Upper lobe of left lung (tissue), 6 donors: ENCODE results near the gene TOGARAM2. TPM values are rescaled to one million over a fixed set of nuclear protein-coding genes. Genes with fewer than 3 reads are reported as not detected.

ENCODE experiments used
- ATAC-seq, 2 donors: fragments of 200-7000 bp; cut with Tn5 transposase; one replicate each; pipeline ENCODE4 v1.9.1; 2022; ENCODE audit warnings: mild to moderate bottlenecking in 2 of 2, moderate library complexity in 2 of 2; ENCODE audit not compliant: low FRiP score in 2 of 2
- DNase-seq, 2 donors: peaks; one replicate each; pipeline ENCODE4 v3.0.0-alpha.2; 2019 to 2020
- H3K27ac ChIP-seq, 4 donors: fragments of 200-600 bp; sonication (generic); one replicate each; pipeline ENCODE4 v1.5.1; 2016 to 2019
- H3K27me3 ChIP-seq, 4 donors: fragments of 200-600 bp; sonication (generic); one replicate each; pipeline ENCODE4 v1.5.1; 2017 to 2019
- H3K36me3 ChIP-seq, 4 donors: fragments of 200-600 bp; sonication (generic); one replicate each; pipeline ENCODE4 v1.5.1; 2016 to 2019
- H3K4me1 ChIP-seq, 4 donors: fragments of 200-600 bp; sonication (generic); one replicate each; pipeline ENCODE4 v1.5.1; 2018 to 2019
- H3K4me3 ChIP-seq, 4 donors: fragments of 200-600 bp; sonication (generic); one replicate each; pipeline ENCODE4 v1.5.1; 2017 to 2019; ENCODE audit warnings: mild to moderate bottlenecking in 2 of 4, moderate library complexity in 1 of 4
- H3K9me3 ChIP-seq, 4 donors: fragments of 200-600 bp; sonication (generic); one replicate each; pipeline ENCODE4 v1.5.1; 2018 to 2019
- CTCF ChIP-seq, 6 experiments: fragments of 450-650 bp in 4 of 6; fragments of 200-600 bp in 2 of 6; sonication (generic) in 2 of 6; IDR thresholded peaks; one replicate each; pipeline ENCODE4 v1.5.1; 2016 to 2019; ENCODE audit warnings: antibody characterized with exemption in 6 of 6
- EP300 ChIP-seq, 4 donors: sonication (generic); formaldehyde crosslinking; IDR thresholded peaks; one replicate each; pipeline ENCODE4 v1.5.1; 2017; ENCODE audit warnings: antibody characterized with exemption in 4 of 4, control low read depth in 2 of 4
- POLR2A ChIP-seq, 4 donors: fragments of 450-650 bp; IDR thresholded peaks; one replicate each; pipeline ENCODE4 v1.5.1; 2016 to 2017; ENCODE audit warnings: antibody characterized with exemption in 4 of 4, mild to moderate bottlenecking in 2 of 4
- POLR2AphosphoS5 ChIP-seq, 2 donors: sonication (generic); formaldehyde crosslinking; IDR thresholded peaks; one replicate each; pipeline ENCODE4 v1.5.1; 2017; ENCODE audit warnings: antibody characterized with exemption in 2 of 2
- WGBS, 2 donors: methylation state at CpG; one replicate each; pipeline ENCODE4 v1.1.5; 2017 to 2018; 5-methylcytosine and 5-hydroxymethylcytosine counted together
- total RNA-seq, 6 donors: library from RNA; depleted of rRNA in 4 of 6; stranded (reverse); fragments of >200 nt in 4 of 6; gene quantifications; one replicate each; pipeline versions ENCODE4 v1.1.0 to v1.2.1, GENCODE V29; 2016 to 2021
- donor health status: DM: no; HTN: no; CAD: no; lungs with moderate emphysema.
- donor health status: DM: no; HTN: yes; CAD: no; lungs with severe emphysema.

Gene TOGARAM2
- total RNA-seq, 6 donors from 2014 or later: 0.37 to 24.5 (median 10.9) TPM

- no peaks in the 10 kb centered on the region for H3K9me3 ChIP-seq
- peak in 1 of 4 donors; percentile 54 for TF ChIP-seq POLR2A (IDR thresholded peaks at IDR 0.05)
- TF ChIP-seq EP300 (IDR thresholded peaks at IDR 0.05): peak in 3 of 4 donors; percentile 3 to 77 (median 52)
- TF ChIP-seq POLR2AphosphoS5 (IDR thresholded peaks at IDR 0.05): peak; percentile 47 to 81
- TF ChIP-seq CTCF (IDR thresholded peaks at IDR 0.05): no peak
These were observed 28.9 kb upstream of the TOGARAM2 start for GRCh38 chr2:28951910-28952835.

GRCh38 chr2:28952836-28953211 is 28.3 kb upstream of the TOGARAM2 start:
- no peaks in the 10 kb centered on the region for H3K9me3 ChIP-seq
- no peaks in the 10 kb centered on the region for H3K27me3 ChIP-seq
- peaks cover 0 to 17% (median 0%) of the 10 kb centered on the region in 4 donors for H3K36me3 ChIP-seq
- TF ChIP-seq CTCF (IDR thresholded peaks at IDR 0.05) (no peak), POLR2AphosphoS5 (IDR thresholded peaks at IDR 0.05) (no peak), EP300 (IDR thresholded peaks at IDR 0.05) (no peak), POLR2A (IDR thresholded peaks at IDR 0.05) (no peak)
- 42 to 53% methylated on average over 6 of the region's 6 CpGs for WGBS, 2 donors
- DNase-seq: no peak
- H3K4me3 ChIP-seq: no peak overlapping the region
- peak; percentile 16 to 18 for ATAC-seq
- peaks cover 7 to 19% (median 13%) of the 10 kb centered on the region in 4 donors for H3K4me1 ChIP-seq
- H3K27ac ChIP-seq: peak overlapping the region; percentile 8 to 76 (median 58)

More at GRCh38 chr2:28951910-28952835, 28.9 kb upstream of the TOGARAM2 start:
- peak overlapping the region; percentile 47 to 78 (median 70) for H3K27ac ChIP-seq
- H3K27me3 ChIP-seq: no peaks in the 10 kb centered on the region
- H3K4me3 ChIP-seq: no peak overlapping the region
- peaks cover 7 to 19% (median 13%) of the 10 kb centered on the region in 4 donors for H3K4me1 ChIP-seq
- ATAC-seq: peak; percentile 56 to 84
- peak in 1 of 2 donors; percentile 27 for DNase-seq
- 53 to 56% methylated on average over 13 of the region's 13 CpGs for WGBS, 2 donors
- H3K36me3 ChIP-seq: peaks cover 0 to 24% (median under 1%) of the 10 kb centered on the region in 4 donors

GRCh38 chr2:28955467-28955866 is 25.6 kb upstream of the TOGARAM2 start:
- ATAC-seq (no peak), DNase-seq (no peak)
- Histone ChIP-seq H3K27ac (no peak overlapping the region), H3K36me3 (no peaks in the 10 kb centered on the region), H3K9me3 (no peaks in the 10 kb centered on the region), H3K4me1 (peaks cover 7 to 20% (median 15%) of the 10 kb centered on the region in 4 donors), H3K4me3 (no peak overlapping the region), H3K27me3 (no peaks in the 10 kb centered on the region)
- TF ChIP-seq CTCF (IDR thresholded peaks at IDR 0.05): no peak
- TF ChIP-seq POLR2AphosphoS5 (IDR thresholded peaks at IDR 0.05): no peak
- WGBS, 2 donors: 44 to 47% methylated on average over 5 of the region's 5 CpGs

GRCh38 chr2:28956415-28956826 is 24.7 kb upstream of the TOGARAM2 start:
- H3K4me1 ChIP-seq: peaks cover 7 to 16% (median 12%) of the 10 kb centered on the region in 4 donors
- DNase-seq (no peak), ATAC-seq (peak in 1 of 2 donors; percentile 62)
- no peaks in the 10 kb centered on the region for H3K27me3 ChIP-seq
- no peaks in the 10 kb centered on the region for H3K9me3 ChIP-seq
- peak overlapping the region in 1 of 4 donors; percentile 25 for H3K4me3 ChIP-seq
- no peaks in the 10 kb centered on the region for H3K36me3 ChIP-seq
- TF ChIP-seq CTCF (IDR thresholded peaks at IDR 0.05) (no peak), POLR2AphosphoS5 (IDR thresholded peaks at IDR 0.05) (no peak), EP300 (IDR thresholded peaks at IDR 0.05) (no peak), POLR2A (IDR thresholded peaks at IDR 0.05) (no peak)
- no peak overlapping the region for H3K27ac ChIP-seq
- WGBS, 2 donors: 35 to 46% methylated on average over 11 of the region's 11 CpGs
